Activated T-cell treated with anti-CD3 and anti-CD28 coated beads, Interleukin-2, amount 50 U/mL, for 4 hours (primary cell): ENCODE data around the gene CAB39L. TPM values are rescaled to one million over a fixed set of nuclear protein-coding genes. Genes with fewer than 3 reads are reported as not detected.

Experiments used
- ATAC-seq, 2 donors: fragments of 200-7000 bp; cut with Tn5 transposase; one replicate each; pipeline ENCODE4 v1.10.0; 2021
- DNase-seq: peaks from one replicate; pipeline ENCODE4 v3.0.0-alpha.2; 2020
- H3K27me3 Mint-ChIP-seq: one replicate; pipeline ENCODE4 v1.8.0; 2021; ENCODE audit warnings: low read depth, mixed read lengths
- H3K36me3 Mint-ChIP-seq: one replicate; pipeline ENCODE4 v1.8.0; 2022; ENCODE audit warnings: mixed read lengths; ENCODE audit not compliant: insufficient read depth
- H3K4me1 Mint-ChIP-seq: one replicate; pipeline ENCODE4 v1.8.0; 2021; ENCODE audit warnings: low read depth, mixed read lengths
- H3K4me3 Mint-ChIP-seq: one replicate; pipeline ENCODE4 v1.8.0; 2021; ENCODE audit warnings: mild to moderate bottlenecking, moderate library complexity, mixed read lengths
- H3K9me3 Mint-ChIP-seq: one replicate; pipeline ENCODE4 v1.8.0; 2021; ENCODE audit warnings: mixed read lengths
- total RNA-seq, 3 donors: library from RNA; stranded (reverse); gene quantifications; one replicate each; pipeline ENCODE4 v1.2.1, GENCODE V29; 2021

CAB39L gene
- total RNA-seq, 3 donors from 2014 or later, result 3.0 to 3.3 (median 3.2) TPM

- no peak for ATAC-seq
- Mint-ChIP-seq H3K4me3 (no peak overlapping the region), H3K36me3 (peaks cover 20% of the 10 kb centered on the region), H3K9me3 (peaks cover 22% of the 10 kb centered on the region), H3K27me3 (no peaks in the 10 kb centered on the region), H3K4me1 (no peaks in the 10 kb centered on the region)
- DNase-seq, result no peak
These were observed 42.9 kb downstream of the CAB39L start for GRCh38 chr13:49400755-49401659.

- no peaks in the 10 kb centered on the region for H3K27me3 Mint-ChIP-seq
- no peak overlapping the region for H3K4me3 Mint-ChIP-seq
- peaks cover 16% of the 10 kb centered on the region for H3K36me3 Mint-ChIP-seq
- ATAC-seq (no peak), DNase-seq (no peak)
- H3K4me1 Mint-ChIP-seq, result no peaks in the 10 kb centered on the region
- peaks cover 13% of the 10 kb centered on the region for H3K9me3 Mint-ChIP-seq
These were observed 43.9 kb downstream of the CAB39L start for GRCh38 chr13:49399801-49400472.

GRCh38 chr13:49395878-49396380 is 47.9 kb downstream of the CAB39L start:
- DNase-seq (no peak), ATAC-seq (no peak)
- no peaks in the 10 kb centered on the region for H3K36me3 Mint-ChIP-seq
- no peaks in the 10 kb centered on the region for H3K27me3 Mint-ChIP-seq
- H3K4me3 Mint-ChIP-seq, result no peak overlapping the region
- H3K4me1 Mint-ChIP-seq, result no peaks in the 10 kb centered on the region
- H3K9me3 Mint-ChIP-seq, result no peaks in the 10 kb centered on the region

- Mint-ChIP-seq H3K4me1 (no peaks in the 10 kb centered on the region), H3K27me3 (no peaks in the 10 kb centered on the region), H3K36me3 (peaks cover 1% of the 10 kb centered on the region), H3K4me3 (no peak overlapping the region), H3K9me3 (no peaks in the 10 kb centered on the region)
- DNase-seq (no peak), ATAC-seq (no peak)
These were observed 48.4 kb downstream of the CAB39L start for GRCh38 chr13:49395451-49395865.

GRCh38 chr13:49388091-49388635 is 55.7 kb downstream of the CAB39L start:
- ATAC-seq, result no peak
- Mint-ChIP-seq H3K4me3 (no peak overlapping the region), H3K27me3 (no peaks in the 10 kb centered on the region), H3K9me3 (no peaks in the 10 kb centered on the region), H3K4me1 (no peaks in the 10 kb centered on the region), H3K36me3 (peaks cover 1% of the 10 kb centered on the region)
- DNase-seq, result no peak

- Mint-ChIP-seq H3K27me3 (no peaks in the 10 kb centered on the region), H3K9me3 (no peaks in the 10 kb centered on the region), H3K36me3 (peaks cover 3% of the 10 kb centered on the region), H3K4me1 (no peaks in the 10 kb centered on the region), H3K4me3 (no peak overlapping the region)
- ATAC-seq, result no peak
- DNase-seq, result no peak
These were observed 57.2 kb downstream of the CAB39L start for GRCh38 chr13:49386664-49387063.

GRCh38 chr13:49376121-49376520 is 67.7 kb downstream of the CAB39L start:
- ATAC-seq, result no peak
- Mint-ChIP-seq H3K4me3 (no peak overlapping the region), H3K9me3 (no peaks in the 10 kb centered on the region), H3K36me3 (peaks cover 2% of the 10 kb centered on the region), H3K27me3 (peaks cover 5% of the 10 kb centered on the region), H3K4me1 (peaks cover 24% of the 10 kb centered on the region)
- DNase-seq, result no peak

- no peak for DNase-seq
- H3K4me3 Mint-ChIP-seq, result no peak overlapping the region
- H3K36me3 Mint-ChIP-seq, result peaks cover 2% of the 10 kb centered on the region
- H3K9me3 Mint-ChIP-seq, result no peaks in the 10 kb centered on the region
- ATAC-seq, result no peak
- H3K4me1 Mint-ChIP-seq, result peaks cover 24% of the 10 kb centered on the region
- peaks cover 5% of the 10 kb centered on the region for H3K27me3 Mint-ChIP-seq
These were observed 69.1 kb downstream of the CAB39L start for GRCh38 chr13:49374585-49375290.

GRCh38 chr13:49373716-49374115 is 70.1 kb downstream of the CAB39L start:
- Mint-ChIP-seq H3K9me3 (no peaks in the 10 kb centered on the region), H3K4me1 (peaks cover 24% of the 10 kb centered on the region), H3K36me3 (peaks cover 2% of the 10 kb centered on the region), H3K27me3 (peaks cover 5% of the 10 kb centered on the region), H3K4me3 (no peak overlapping the region)
- ATAC-seq (no peak), DNase-seq (no peak)

GRCh38 chr13:49371943-49372613 is 71.8 kb downstream of the CAB39L start:
- peaks cover 5% of the 10 kb centered on the region for H3K27me3 Mint-ChIP-seq
- H3K4me1 Mint-ChIP-seq, result peaks cover 29% of the 10 kb centered on the region
- ATAC-seq (no peak), DNase-seq (no peak)
- H3K4me3 Mint-ChIP-seq, result peak overlapping the region; percentile 41
- H3K9me3 Mint-ChIP-seq, result no peaks in the 10 kb centered on the region
- H3K36me3 Mint-ChIP-seq, result peaks cover 2% of the 10 kb centered on the region

GRCh38 chr13:49370371-49370770 is 73.5 kb downstream of the CAB39L start:
- Mint-ChIP-seq H3K9me3 (peaks cover under 1% of the 10 kb centered on the region), H3K4me3 (no peak overlapping the region), H3K4me1 (peaks cover 29% of the 10 kb centered on the region), H3K27me3 (peaks cover 4% of the 10 kb centered on the region), H3K36me3 (peaks cover 2% of the 10 kb centered on the region)
- no peak for ATAC-seq
- DNase-seq, result no peak

GRCh38 chr13:49369866-49370265 is 74.0 kb downstream of the CAB39L start:
- no peak for DNase-seq
- no peak overlapping the region for H3K4me3 Mint-ChIP-seq
- H3K4me1 Mint-ChIP-seq, result peaks cover 29% of the 10 kb centered on the region
- H3K9me3 Mint-ChIP-seq, result peaks cover 6% of the 10 kb centered on the region
- peaks cover 3% of the 10 kb centered on the region for H3K27me3 Mint-ChIP-seq
- peaks cover 2% of the 10 kb centered on the region for H3K36me3 Mint-ChIP-seq
- no peak for ATAC-seq

GRCh38 chr13:49368688-49369087 is 75.2 kb downstream of the CAB39L start:
- Mint-ChIP-seq H3K4me1 (peaks cover 26% of the 10 kb centered on the region), H3K27me3 (peaks cover 3% of the 10 kb centered on the region), H3K4me3 (no peak overlapping the region), H3K36me3 (peaks cover 9% of the 10 kb centered on the region), H3K9me3 (peaks cover 16% of the 10 kb centered on the region)
- no peak for ATAC-seq
- DNase-seq, result no peak
